ENCODE measurements around the gene AOX1.

- TF ChIP-seq ZNF274 (IDR thresholded peaks at IDR 0.05; ENCODE audit: borderline replicate concordance, extremely low read depth, low read length) (no peak), SUZ12 (IDR thresholded peaks at IDR 0.05; ENCODE audit: low read length) (no peak), HDAC6 (IDR thresholded peaks at IDR 0.05; ENCODE audit: low read depth, low read length) (no peak), RXRA (IDR thresholded peaks at IDR 0.05; ENCODE audit: insufficient read depth, low read depth, low read length) (no peak), EGR1 (IDR thresholded peaks at IDR 0.05; ENCODE audit: borderline replicate concordance, low read depth, low read length) (no peak)
Measured at GRCh38 chr2:200624026-200624425, 38.2 kb downstream of the AOX1 start.
